Gastrocnemius medialis (tissue), 4 donors: ENCODE results near the gene FARP1. TPM values are rescaled to one million over a fixed set of nuclear protein-coding genes. Genes with fewer than 3 reads are reported as not detected.
A peak's percentile ranks its signal among the peaks of the same experiment; 100 is the strongest.

Experiments used
- ATAC-seq, 2 donors: fragments of 150-250 bp; one replicate each; pipeline ENCODE4 v1.9.1; 2016
- DNase-seq, 2 donors: peaks; one replicate each; pipeline ENCODE4 v3.0.0-alpha.2; 2019
- H3K27ac ChIP-seq, 4 donors: fragments of 200-600 bp; sonication (generic); 1 replicate in 1 of 4; 2 replicates in 3 of 4; pipeline ENCODE4 v1.5.1; 2016 to 2018; ENCODE audit warnings: mild to moderate bottlenecking in 2 of 4, moderate library complexity in 1 of 4
- H3K27me3 ChIP-seq, 3 donors: fragments of 200-600 bp; sonication (generic) in 2 of 3; 1 replicate in 1 of 3; 2 replicates in 2 of 3; pipeline versions ENCODE4 v1.5.1 to v1.6.0; 2016 to 2019; ENCODE audit warnings: mild to moderate bottlenecking in 1 of 3, moderate library complexity in 1 of 3
- H3K36me3 ChIP-seq, 2 donors: fragments of 200-600 bp; sonication (generic) in 1 of 2; one replicate each; pipeline ENCODE4 v1.5.1; 2017 to 2018
- H3K4me1 ChIP-seq, 2 donors: fragments of 200-600 bp; sonication (generic) in 1 of 2; one replicate each; pipeline ENCODE4 v1.5.1; 2016 to 2017; ENCODE audit warnings: mild to moderate bottlenecking in 2 of 2
- H3K4me3 ChIP-seq, 4 donors: fragments of 200-600 bp; sonication (generic) in 3 of 4; 1 replicate in 1 of 4; 2 replicates in 3 of 4; pipeline ENCODE4 v1.5.1; 2016 to 2019; ENCODE audit warnings: mild to moderate bottlenecking in 2 of 4
- H3K9me3 ChIP-seq, 3 donors: fragments of 200-600 bp; sonication (generic) in 2 of 3; 1 replicate in 1 of 3; 2 replicates in 2 of 3; pipeline ENCODE4 v1.5.1; 2016 to 2019
- POLR2A ChIP-seq, 2 donors: fragments of 450-650 bp; IDR thresholded peaks; one replicate each; pipeline ENCODE4 v1.6.1; 2017; ENCODE audit warnings: antibody characterized with exemption in 2 of 2, mild to moderate bottlenecking in 2 of 2, moderate library complexity in 2 of 2
- in situ Hi-C, 4 donors: fragments of 200-750 bp; cut with MboI; loops; one replicate each; pipeline versions ENCODE4 v1.15.0 to v1.8.0; 2017; ENCODE audit warnings: low sequenced_read_pairs in 4 of 4
- intact Hi-C: fragments of 100-400 bp; cut with DNase I; formaldehyde crosslinking; loops from one replicate; pipeline ENCODE4 v1.15.1; 2023; ENCODE audit warnings: low total_unique reads
- total RNA-seq, 4 donors: library from RNA; depleted of rRNA; stranded (reverse); fragments of >200 nt; gene quantifications; one replicate each; pipeline versions ENCODE4 v1.1.0 to v1.2.3, GENCODE V29; 2016
- TF ChIP-seq, protein P1 (sequence below), 5 experiments: fragments of 450-650 bp in 3 of 5; fragments of 200-600 bp in 2 of 5; sonication (generic) in 2 of 5; IDR thresholded peaks in 4 of 5; conservative IDR thresholded peaks in 1 of 5; 1 replicate in 4 of 5; 2 replicates in 1 of 5; pipeline ENCODE4 v1.5.1; 2016 to 2019; ENCODE audit warnings: antibody characterized with exemption in 5 of 5, mild to moderate bottlenecking in 3 of 5, moderate library complexity in 3 of 5

The FARP1 gene
- total RNA-seq, 4 donors from 2014 or later, result 3.5 to 9.8 (median 4.9) TPM

DNA sequence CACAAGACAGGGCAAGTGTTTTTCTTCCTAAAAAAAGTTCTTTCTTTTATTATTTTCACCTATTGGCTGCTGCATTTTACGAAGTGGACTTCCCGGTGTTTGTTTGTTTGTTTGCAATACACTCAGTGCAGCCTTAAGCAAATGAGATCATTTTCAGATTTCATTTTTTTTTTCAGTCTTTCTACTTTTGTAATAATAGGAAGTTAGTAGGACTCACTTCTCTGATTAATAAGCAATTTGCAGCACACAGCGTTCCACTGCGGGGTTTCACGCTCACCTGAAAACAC lies 305.7 kb downstream of the FARP1 start:
- peaks cover 0 to 13% of the 10 kb centered on the region in 2 donors for H3K36me3 ChIP-seq
- DNase-seq, result no peak
- no peaks in the 10 kb centered on the region for H3K27me3 ChIP-seq
- intact Hi-C loops, result loop anchor here (10.0 kb wide), 1 partner anchor 396 kb away; no protein-coding TSS in a partner anchor
- H3K9me3 ChIP-seq, result no peaks in the 10 kb centered on the region
- H3K4me1 ChIP-seq, result peaks cover 21 to 24% of the 10 kb centered on the region in 2 donors
- TF ChIP-seq POLR2A (IDR thresholded peaks at IDR 0.05), result no peak
- TF ChIP-seq, protein P1, sequence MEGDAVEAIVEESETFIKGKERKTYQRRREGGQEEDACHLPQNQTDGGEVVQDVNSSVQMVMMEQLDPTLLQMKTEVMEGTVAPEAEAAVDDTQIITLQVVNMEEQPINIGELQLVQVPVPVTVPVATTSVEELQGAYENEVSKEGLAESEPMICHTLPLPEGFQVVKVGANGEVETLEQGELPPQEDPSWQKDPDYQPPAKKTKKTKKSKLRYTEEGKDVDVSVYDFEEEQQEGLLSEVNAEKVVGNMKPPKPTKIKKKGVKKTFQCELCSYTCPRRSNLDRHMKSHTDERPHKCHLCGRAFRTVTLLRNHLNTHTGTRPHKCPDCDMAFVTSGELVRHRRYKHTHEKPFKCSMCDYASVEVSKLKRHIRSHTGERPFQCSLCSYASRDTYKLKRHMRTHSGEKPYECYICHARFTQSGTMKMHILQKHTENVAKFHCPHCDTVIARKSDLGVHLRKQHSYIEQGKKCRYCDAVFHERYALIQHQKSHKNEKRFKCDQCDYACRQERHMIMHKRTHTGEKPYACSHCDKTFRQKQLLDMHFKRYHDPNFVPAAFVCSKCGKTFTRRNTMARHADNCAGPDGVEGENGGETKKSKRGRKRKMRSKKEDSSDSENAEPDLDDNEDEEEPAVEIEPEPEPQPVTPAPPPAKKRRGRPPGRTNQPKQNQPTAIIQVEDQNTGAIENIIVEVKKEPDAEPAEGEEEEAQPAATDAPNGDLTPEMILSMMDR (IDR thresholded peaks at IDR 0.05 in 4 of 5, conservative IDR thresholded peaks at IDR 0.05 in 1 of 5), result no peak
- in situ Hi-C loops, result loop anchor here (5.0 to 10.0 kb wide), 2 partner anchors 204 to 396 kb away; no protein-coding TSS in a partner anchor
- H3K27ac ChIP-seq, result no peak overlapping the region
- H3K4me3 ChIP-seq, result no peak overlapping the region
- ATAC-seq, result no peak

DNA sequence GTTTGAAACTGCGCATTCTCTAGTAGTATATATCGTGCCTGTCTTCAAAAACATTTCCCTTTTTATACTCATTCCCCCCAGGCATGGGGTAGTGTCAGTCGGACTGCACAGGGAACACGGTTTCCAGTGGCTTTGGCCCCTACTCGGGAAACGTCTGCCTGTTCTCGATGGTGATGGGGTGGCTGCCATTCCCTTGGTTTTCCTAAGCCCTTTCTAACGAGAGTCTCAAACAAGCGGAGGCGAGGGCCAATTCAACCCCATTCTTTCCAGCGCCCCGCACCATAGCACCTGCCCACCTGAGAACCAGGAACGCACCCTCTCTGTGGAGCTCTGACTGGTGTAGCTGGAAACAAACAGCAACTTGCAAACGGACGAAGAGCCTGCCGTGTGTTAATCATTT lies 306.4 kb downstream of the FARP1 start:
- Histone ChIP-seq H3K27ac (no peak overlapping the region), H3K36me3 (peaks cover 0 to 13% of the 10 kb centered on the region in 2 donors), H3K9me3 (no peaks in the 10 kb centered on the region), H3K27me3 (no peaks in the 10 kb centered on the region), H3K4me3 (no peak overlapping the region), H3K4me1 (peaks cover 24 to 30% of the 10 kb centered on the region in 2 donors)
- DNase-seq (no peak), ATAC-seq (no peak)
- in situ Hi-C loops (loop anchor here (5.0 to 10.0 kb wide), 2 partner anchors 203 to 396 kb away; no protein-coding TSS in a partner anchor), intact Hi-C loops (loop anchor here (10.0 kb wide), 1 partner anchor 396 kb away; no protein-coding TSS in a partner anchor)
- TF ChIP-seq, protein P1 (IDR thresholded peaks at IDR 0.05 in 4 of 5, conservative IDR thresholded peaks at IDR 0.05 in 1 of 5), result no peak
- no peak for TF ChIP-seq POLR2A (IDR thresholded peaks at IDR 0.05)

DNA sequence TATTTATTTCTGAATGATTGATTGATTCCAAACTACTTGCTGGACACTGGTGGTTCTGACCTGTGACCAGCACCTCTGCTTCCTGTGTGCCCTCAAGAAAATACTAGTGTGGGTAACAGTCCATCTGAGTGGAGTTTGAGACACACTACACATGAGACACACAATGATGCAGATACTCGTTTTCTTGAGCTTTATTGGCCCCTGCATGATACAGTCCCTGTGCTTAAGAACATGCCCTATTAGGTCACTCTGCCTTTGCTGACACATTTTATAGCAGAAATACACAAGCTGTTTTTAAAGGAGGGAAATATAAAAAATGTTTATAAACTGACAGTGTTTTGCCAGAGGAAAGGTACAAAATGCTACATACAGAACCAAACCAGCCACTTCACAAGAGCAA lies 307.1 kb downstream of the FARP1 start:
- peaks cover 27 to 38% of the 10 kb centered on the region in 2 donors for H3K4me1 ChIP-seq
- no peak for ATAC-seq
- no peak for TF ChIP-seq POLR2A (IDR thresholded peaks at IDR 0.05)
- TF ChIP-seq, protein P1 (IDR thresholded peaks at IDR 0.05 in 4 of 5, conservative IDR thresholded peaks at IDR 0.05 in 1 of 5), result no peak
- H3K27me3 ChIP-seq, result no peaks in the 10 kb centered on the region
- no peak for DNase-seq
- no peak overlapping the region for H3K4me3 ChIP-seq
- intact Hi-C loops, result loop anchor here (2.0 kb wide), 1 partner anchor 127 kb away; the partner anchor contains the start of gene STK24
- in situ Hi-C loops, result no loop called here
- H3K36me3 ChIP-seq, result peaks cover 0 to 13% of the 10 kb centered on the region in 2 donors
- H3K9me3 ChIP-seq, result no peaks in the 10 kb centered on the region
- peak overlapping the region in 2 of 4 donors; percentile 0 to 32 for H3K27ac ChIP-seq

DNA sequence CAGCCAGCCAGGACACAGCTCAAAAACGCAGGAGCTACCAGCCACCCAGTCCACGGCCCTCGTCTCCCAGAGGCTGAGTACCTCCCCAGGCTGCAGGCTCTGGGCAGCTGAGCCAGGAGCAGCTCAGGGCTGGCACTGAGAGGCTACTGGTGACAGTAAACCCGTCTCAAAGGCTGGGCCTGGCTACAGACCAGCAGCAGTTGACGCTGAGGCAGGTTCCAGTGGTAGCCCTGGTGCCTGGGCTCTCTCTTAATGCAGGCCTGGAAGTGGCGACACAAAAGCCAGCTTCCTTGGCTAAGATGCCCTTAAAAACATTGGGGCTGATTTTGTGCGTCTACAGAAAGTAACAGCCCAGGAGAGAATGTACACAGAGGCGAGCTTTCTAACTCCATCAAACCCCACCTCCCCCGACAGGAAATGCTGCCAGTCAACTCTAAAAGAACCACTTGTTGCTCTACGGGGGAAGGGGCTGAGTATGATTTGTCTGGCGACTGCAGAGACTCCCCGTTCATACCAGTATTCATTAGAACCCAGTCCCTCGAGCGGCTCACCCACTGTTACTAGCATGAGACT lies 307.7 kb downstream of the FARP1 start:
- peaks cover 21 to 37% of the 10 kb centered on the region in 2 donors for H3K4me1 ChIP-seq
- TF ChIP-seq POLR2A (IDR thresholded peaks at IDR 0.05), result no peak
- TF ChIP-seq, protein P1 (IDR thresholded peaks at IDR 0.05 in 4 of 5, conservative IDR thresholded peaks at IDR 0.05 in 1 of 5), result no peak
- in situ Hi-C loops, result no loop called here
- DNase-seq (peak in 1 of 2 donors; percentile 65), ATAC-seq (peak; percentile 41 to 66)
- intact Hi-C loops, result loop anchor here (2.0 kb wide), 1 partner anchor 126 kb away; the partner anchor contains the start of gene STK24
- H3K9me3 ChIP-seq, result no peaks in the 10 kb centered on the region
- H3K27me3 ChIP-seq, result no peaks in the 10 kb centered on the region
- peak overlapping the region in 3 of 4 donors; percentile 0 to 32 (median 10) for H3K27ac ChIP-seq
- no peak overlapping the region for H3K4me3 ChIP-seq
- peaks cover 0 to 13% of the 10 kb centered on the region in 2 donors for H3K36me3 ChIP-seq
